Urothelium cell line (cell line): ENCODE measurements around the gene MLLT10.
"Not testable (repeated sequence)": the region's sequence is repeated elsewhere in the genome, so short reads cannot be mapped to it uniquely, and the experiment has no call there.

Experiments
- DNase-seq: peaks from one replicate; pipeline ENCODE4 v3.0.0; 2011; ENCODE audit warnings: low spot score, mixed read lengths
- FAIRE-seq: peaks from 2 replicates; lab custom pipeline; 2011; peaks lifted over from hg19 to GRCh38; lab: Jason Lieb, UNC

MLLT10 gene

DNA sequence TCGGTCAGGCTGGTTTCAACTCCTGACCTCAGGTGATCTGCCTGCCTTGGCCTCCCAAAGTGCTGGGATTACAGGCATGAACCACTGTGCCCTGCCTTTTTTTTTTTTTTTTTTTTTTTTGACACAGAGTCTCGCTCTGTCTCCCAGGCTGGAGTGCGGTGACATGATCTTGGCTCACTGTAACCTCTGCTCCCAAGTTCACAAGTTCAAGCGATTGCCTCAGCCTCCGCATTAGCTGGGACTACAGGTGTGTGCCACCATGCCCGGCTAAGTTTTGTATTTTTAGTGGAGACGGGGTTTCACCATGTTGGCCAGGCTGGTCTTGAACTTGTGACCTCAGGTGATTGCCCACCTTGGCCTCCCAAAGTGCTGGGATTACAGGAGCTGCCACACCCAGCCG, 94.6 kb downstream of the MLLT10 start:
- not testable (repeated sequence) for DNase-seq, FAIRE-seq

- DNase-seq = no peak
- FAIRE-seq = no peak
Observed at GRCh38 chr10:21634599-21635365, 100.8 kb downstream of the MLLT10 start.

DNA sequence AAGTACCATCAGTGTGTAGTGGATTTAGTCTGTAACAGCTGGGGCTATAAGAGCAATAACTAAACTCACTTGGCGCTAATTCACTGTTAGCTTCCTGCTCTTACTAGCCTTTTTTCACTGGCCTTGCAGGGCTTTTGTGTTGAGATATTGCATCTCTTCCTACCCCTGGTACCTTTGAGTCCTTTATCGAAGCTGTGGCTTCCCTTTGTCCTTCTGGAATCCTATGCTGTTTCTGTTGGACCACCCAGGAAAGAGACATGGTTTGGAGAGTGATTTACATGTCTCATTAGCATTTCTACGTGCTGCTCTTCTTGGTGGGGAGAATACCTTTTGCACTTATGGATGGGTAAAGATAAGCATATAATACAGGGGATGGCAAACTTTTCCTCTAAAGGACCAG, 103.8 kb downstream of the MLLT10 start:
- FAIRE-seq (no peak), DNase-seq (no peak)

DNA sequence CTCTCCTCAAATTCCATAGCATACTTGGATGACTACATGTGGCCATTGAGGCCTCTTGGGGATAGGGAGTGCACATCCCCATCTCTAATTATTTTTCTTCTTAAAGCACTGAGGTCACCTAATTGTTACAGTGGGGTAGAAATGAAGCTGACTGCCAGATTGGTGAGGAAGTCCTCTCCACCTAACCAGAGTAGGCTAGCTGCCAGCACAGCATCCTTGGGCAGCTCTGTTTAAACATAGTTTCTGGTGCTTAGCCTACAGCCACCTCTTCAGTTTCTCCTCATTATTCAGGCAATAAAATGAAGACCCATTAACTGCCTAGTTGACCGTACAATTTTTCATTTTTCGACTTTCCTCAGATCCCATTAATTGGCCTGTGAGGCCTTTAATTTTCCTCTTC, 104.6 kb downstream of the MLLT10 start:
- FAIRE-seq = no peak
- DNase-seq = no peak

GRCh38 chr10:21648040-21648439, 114.0 kb downstream of the MLLT10 start:
- no peak for FAIRE-seq
- no peak for DNase-seq

DNA sequence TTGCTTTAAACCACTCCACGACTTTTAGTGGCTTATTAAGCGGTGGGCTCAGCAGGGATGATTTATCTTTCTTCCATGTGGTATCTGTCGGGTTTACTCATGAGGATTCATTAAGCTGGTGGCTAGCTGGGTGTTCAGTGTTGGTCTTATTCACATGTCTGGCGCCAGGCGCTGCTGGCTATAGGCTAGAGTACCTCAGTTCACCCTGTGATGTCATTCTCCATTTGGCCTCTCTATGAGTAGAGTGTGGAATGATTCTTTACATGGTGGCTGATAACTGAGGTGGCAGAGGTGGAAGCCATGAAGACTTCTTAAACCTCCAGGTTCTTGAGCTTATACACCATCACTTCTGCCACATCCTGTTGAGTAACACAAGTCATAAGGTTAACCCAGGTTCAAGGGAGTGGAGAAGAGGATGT, 115.4 kb downstream of the MLLT10 start:
- FAIRE-seq (no peak), DNase-seq (no peak)

- FAIRE-seq (no peak), DNase-seq (no peak)
Observed at GRCh38 chr10:21650353-21650752, 116.3 kb downstream of the MLLT10 start.

GRCh38 chr10:21655236-21655635, 121.2 kb downstream of the MLLT10 start:
- FAIRE-seq (no peak), DNase-seq (no peak)

DNA sequence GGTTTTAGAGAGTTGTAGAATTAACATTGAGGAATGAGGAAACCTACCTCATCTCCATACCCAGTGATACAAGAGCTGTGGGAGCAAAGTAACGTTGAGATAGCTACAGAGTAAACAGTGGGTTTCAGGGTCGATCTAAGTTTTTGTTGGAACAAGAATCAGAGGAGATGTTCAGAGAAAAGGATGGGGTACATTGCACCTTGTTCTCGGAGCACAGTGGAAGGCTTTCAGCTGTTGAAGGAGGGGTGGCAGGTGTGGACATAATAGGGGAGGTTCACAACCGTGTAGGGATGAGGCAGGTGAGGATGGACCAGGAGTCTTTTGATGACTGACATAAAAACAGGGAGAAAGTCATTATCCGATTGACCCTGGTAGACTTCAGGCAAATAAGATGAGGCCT, 121.7 kb downstream of the MLLT10 start:
- FAIRE-seq (no peak), DNase-seq (no peak)

DNA sequence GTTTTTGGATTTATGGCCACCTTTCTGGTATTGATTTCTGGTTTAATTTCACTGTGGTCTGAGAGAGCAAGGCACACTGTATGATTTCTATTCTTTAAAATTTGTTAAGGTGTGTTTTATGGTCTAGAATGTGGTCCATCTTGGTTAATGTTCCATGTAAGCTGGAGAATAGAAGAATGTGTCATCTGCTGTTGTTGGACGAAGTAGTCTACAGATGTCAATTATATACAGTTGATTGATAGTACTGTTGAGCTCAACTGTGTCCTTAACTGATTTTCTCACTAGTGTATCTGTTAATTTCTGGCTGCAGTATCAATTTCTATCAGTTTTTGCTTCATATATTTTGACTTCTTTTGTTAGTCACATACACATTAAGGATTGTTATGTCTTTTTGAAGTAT, 127.1 kb downstream of the MLLT10 start:
- FAIRE-seq = no peak

GRCh38 chr10:21661935-21662334, 127.9 kb downstream of the MLLT10 start:
- FAIRE-seq = no peak
- DNase-seq = no peak

More for the DNA sequence above, 127.1 kb downstream of the MLLT10 start:
- DNase-seq = no peak

DNA sequence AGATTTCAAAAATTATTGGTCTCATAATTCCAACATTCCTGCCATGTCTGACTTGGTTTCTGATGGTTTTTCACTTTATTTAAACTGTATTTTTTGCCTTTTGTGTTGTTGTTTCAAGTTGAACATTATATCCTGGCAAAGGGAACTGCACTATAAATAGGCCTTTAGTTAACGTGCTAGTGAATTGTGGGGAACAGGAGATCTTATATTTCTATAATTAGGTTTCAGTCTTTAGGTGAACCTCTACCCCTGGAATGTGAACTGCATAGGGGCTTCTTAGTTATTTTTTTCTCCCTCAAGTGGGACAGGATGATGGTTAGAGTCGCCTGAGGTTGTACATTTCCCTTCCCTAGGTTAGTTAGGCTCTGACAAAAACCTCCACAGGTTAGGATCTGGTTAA, 128.6 kb downstream of the MLLT10 start:
- DNase-seq (no peak), FAIRE-seq (no peak)

DNA sequence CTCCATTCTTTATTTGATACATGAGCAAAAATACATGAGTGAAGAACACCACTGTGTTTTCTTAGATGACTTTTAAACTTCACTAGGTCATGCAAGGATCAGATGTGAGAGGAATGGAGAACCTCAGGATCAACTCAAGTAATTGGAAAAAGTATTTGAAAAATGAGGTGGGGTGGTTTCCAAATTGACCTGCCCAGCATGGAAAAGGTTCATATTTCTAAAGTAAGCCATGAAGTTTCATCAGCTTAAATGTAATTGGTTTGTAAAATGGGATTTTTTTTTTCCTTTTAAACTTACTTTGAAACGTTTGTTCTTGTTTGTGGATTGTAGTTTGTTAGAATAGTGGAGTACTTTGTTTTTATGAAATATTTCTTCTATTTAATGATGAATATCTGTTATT, 134.8 kb downstream of the MLLT10 start:
- DNase-seq (no peak), FAIRE-seq (no peak)

DNA sequence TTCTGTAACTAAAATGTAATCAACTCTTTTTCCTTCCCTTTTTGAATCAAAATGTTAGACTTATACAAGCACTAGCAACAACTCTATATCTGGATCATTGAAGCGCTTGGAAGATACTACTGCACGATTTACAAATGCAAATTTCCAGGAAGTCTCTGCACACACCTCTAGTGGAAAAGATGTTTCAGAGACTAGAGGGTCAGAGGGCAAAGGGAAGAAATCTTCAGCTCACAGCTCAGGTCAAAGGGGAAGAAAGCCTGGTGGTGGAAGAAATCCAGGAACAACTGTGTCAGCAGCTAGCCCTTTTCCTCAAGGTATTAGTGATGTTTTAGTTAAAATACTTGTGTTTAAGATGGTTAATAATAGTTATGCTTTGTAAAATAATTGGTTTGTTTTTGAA, 136.4 kb downstream of the MLLT10 start:
- DNase-seq (no peak), FAIRE-seq (no peak)

- FAIRE-seq = no peak
- DNase-seq = no peak
Observed at GRCh38 chr10:21673668-21674067, 139.6 kb downstream of the MLLT10 start.

DNA sequence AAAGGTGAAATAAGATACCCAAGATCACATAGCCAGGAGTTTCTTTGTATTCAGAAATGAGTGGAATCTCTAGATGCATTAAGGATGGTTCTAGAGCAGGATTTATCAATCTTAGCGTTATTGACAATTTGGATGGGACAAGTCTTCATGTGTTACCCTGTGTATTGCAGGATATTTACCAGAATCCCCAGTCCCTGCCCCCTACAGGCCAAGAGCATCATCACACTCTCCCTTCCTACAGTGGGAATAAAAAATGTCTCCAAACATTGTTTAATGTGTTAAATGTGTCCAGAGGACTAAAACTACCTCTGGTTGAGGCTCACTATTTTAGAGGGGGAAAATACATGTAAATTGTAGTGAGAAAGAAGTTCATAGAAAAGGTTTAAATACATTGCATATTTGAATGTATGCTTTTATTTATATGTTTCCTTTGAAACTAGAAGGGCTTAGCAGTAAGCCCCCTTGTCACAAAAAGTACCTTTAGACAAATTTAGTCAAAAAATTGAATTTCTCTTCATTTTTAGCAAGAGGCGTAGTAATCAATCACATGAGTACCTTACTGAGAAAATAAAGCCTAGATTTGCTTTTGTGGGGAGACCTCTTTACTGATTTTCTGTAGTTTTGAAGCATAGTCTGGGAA, 141.2 kb downstream of the MLLT10 start:
- DNase-seq = peak; percentile 40
- FAIRE-seq = no peak

DNA sequence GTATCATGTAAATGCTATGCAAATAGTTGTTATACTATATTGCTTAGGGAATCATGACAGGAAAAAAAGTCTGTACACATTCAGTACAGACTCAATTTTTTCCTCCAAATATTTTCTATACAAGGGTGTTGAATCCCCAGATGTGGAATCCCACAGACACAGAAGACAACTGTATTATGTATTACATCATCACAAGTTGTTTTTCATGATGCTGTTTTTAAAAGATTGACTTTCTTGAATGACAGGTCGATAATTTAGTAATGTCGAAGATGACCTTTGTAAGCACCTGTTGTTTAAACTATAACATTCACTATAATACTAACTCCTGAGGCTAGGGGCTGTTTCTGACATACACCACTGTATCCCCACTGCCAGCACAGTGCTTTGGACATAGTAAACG, 143.5 kb downstream of the MLLT10 start:
- no peak for FAIRE-seq
- no peak for DNase-seq

- FAIRE-seq (no peak), DNase-seq (no peak)
Observed at GRCh38 chr10:21681156-21681555, 147.1 kb downstream of the MLLT10 start.

DNA sequence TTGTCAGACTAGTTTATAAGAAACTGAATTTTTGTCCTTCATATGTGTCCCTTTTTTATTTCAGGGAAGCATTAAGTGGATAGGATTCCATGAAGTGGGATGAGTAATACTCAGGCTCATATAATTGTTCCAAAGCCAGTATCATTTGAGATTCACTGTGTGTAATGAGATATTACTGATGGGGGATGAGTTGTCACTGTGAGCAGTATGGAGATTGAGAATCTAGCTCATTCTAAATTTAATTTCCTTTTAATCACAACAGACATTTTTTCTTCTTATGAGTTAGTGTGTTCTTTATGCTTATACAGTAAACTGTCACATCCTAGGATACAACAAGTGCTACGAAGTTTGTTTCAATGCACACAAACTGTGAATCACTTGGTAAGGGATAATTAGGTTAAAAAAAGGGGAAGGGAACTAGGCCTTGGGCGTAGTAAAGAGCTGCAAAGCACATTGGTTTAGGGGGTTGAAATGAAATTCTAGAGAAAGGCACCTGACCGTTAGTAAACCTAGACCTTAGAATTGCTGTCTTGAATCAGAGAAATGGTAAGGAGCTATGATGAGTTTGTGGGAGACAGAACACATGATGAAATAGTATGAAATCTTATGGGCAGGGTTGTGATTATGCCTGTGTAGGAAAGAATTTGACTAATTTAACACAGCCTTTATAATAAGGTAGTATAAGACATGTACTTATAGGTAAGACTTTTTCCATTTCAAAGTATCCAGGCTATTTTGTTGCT, 153.4 kb downstream of the MLLT10 start:
- no peak for DNase-seq
- FAIRE-seq = no peak

DNA sequence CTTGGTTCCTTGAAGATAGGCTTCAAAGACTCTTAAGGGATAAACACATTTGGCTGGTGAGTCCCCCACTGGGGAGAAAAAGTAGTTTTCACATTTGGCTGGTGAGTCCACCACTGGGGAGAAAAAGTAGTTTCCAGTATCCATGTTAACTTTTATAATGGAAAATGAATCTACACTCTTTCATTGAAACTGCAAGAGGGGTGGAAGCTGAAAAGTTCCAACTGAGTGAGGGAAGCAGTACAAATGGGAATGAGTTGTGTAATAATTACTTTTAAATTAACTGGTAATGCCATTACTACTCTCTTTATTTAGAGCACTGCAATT, 153.9 kb downstream of the MLLT10 start:
- FAIRE-seq (no peak), DNase-seq (no peak)

DNA sequence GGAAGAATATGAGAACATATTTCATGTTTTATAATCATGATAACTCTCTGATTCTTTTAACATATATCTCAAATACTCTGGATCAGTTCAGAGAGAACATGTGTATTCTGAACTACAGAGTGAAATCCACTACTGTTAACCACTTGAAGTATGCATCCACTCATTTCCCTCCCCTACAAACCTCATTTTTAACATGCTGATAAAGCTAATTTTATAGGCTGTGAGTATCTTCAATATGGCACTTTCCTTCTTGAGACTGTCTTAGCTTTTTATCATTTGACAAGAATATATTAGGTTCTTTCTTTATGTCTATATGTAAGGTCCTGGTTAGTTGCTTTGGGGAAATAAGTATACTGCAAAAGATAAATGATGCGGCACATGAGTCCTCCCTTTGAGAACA, 154.8 kb downstream of the MLLT10 start:
- no peak for DNase-seq
- FAIRE-seq = no peak

DNA sequence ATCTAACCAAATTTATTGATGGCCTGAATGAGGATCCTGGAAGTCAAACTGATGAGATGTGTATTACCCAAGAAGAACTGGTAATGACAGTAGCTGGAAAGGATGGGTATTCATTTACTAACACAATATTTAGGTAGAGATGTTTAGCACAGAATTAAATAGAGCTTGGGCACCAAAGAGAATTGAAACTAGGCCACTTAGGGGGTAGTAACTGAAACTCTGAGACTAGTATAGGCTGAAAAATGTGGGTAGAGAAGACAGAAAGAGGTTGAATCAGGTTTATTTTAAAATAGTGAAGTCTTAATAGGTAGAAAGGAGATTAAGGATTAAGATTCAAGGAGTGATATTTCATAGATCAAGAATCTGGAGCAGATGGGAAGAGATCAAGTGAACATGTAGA, 155.8 kb downstream of the MLLT10 start:
- FAIRE-seq (no peak), DNase-seq (no peak)
